ENCODE data around the gene BRD1.

DNA sequence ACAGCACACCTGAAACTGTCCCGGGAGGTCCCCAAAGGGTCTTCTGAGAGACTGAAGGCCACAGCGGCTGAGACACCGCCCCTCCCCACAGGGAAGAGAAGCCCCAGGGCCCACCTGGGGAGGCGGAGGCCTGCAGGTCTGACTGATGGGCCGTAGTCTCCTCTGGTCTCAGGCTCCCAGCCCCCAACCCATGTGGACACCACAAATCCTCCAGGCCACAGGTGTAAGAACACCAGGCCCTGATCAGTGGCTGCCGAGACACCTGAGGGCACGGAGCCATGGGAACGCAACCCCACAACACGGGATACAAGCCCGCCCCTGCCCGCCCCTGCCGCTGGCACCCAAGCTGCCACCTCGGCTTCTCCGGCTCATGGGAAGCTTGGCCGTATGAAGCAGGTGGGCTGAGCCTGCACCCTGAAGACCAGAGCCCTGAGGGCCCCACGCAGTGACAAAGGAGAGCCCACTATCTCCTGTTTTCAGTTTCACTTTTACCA, 46.3 kb downstream of the BRD1 start:
- TF ChIP-seq, protein P1, sequence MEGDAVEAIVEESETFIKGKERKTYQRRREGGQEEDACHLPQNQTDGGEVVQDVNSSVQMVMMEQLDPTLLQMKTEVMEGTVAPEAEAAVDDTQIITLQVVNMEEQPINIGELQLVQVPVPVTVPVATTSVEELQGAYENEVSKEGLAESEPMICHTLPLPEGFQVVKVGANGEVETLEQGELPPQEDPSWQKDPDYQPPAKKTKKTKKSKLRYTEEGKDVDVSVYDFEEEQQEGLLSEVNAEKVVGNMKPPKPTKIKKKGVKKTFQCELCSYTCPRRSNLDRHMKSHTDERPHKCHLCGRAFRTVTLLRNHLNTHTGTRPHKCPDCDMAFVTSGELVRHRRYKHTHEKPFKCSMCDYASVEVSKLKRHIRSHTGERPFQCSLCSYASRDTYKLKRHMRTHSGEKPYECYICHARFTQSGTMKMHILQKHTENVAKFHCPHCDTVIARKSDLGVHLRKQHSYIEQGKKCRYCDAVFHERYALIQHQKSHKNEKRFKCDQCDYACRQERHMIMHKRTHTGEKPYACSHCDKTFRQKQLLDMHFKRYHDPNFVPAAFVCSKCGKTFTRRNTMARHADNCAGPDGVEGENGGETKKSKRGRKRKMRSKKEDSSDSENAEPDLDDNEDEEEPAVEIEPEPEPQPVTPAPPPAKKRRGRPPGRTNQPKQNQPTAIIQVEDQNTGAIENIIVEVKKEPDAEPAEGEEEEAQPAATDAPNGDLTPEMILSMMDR (IDR thresholded peaks at IDR 0.05): no peak
- no peak for TF ChIP-seq POLR2AphosphoS5 (IDR thresholded peaks at IDR 0.05)

Data from sigmoid colon (tissue), 4 donors.